Left lung (tissue), 10 donors: ENCODE results near the gene CD59. TPM values are rescaled to one million over a fixed set of nuclear protein-coding genes. Genes with fewer than 3 reads are reported as not detected.

Source experiments
- ATAC-seq: fragments of 200-7000 bp; cut with Tn5 transposase; one replicate; pipeline ENCODE4 v1.9.1; 2020; ENCODE audit warnings: moderate library complexity
- DNase-seq, 4 donors: peaks; one replicate each; pipeline ENCODE4 v3.0.0-alpha.2; 2013 to 2020
- H3K27ac ChIP-seq, 2 donors: fragments of 200-600 bp; sonication (generic) in 1 of 2; one replicate each; pipeline versions ENCODE4 v1.5.0 to v1.8.0; 2020 to 2021
- H3K27me3 ChIP-seq, 2 donors: fragments of 200-600 bp; sonication (generic) in 1 of 2; one replicate each; pipeline versions ENCODE4 v1.5.0 to v1.8.0; 2020 to 2021
- H3K36me3 ChIP-seq, 2 donors: fragments of 200-600 bp; sonication (generic) in 1 of 2; one replicate each; pipeline versions ENCODE4 v1.5.0 to v1.8.0; 2020 to 2021
- H3K4me1 ChIP-seq, 2 donors: fragments of 200-600 bp; one replicate each; pipeline ENCODE4 v1.8.0; 2021
- H3K4me3 ChIP-seq, 2 donors: fragments of 200-600 bp; sonication (generic) in 1 of 2; one replicate each; pipeline versions ENCODE4 v1.5.0 to v1.8.0; 2020 to 2021; ENCODE audit warnings: mild to moderate bottlenecking in 1 of 2
- H3K9me3 ChIP-seq, 2 donors: fragments of 200-600 bp; sonication (generic) in 1 of 2; one replicate each; pipeline versions ENCODE4 v1.5.0 to v1.8.0; 2020 to 2021
- CTCF ChIP-seq, 2 donors: fragments of 200-600 bp; sonication (generic) in 1 of 2; IDR thresholded peaks; one replicate each; pipeline versions ENCODE4 v1.5.0 to v1.8.0; 2021; ENCODE audit warnings: antibody characterized with exemption in 2 of 2
- intact Hi-C, 2 donors: fragments of 100-400 bp; cut with DNase I; formaldehyde crosslinking; loops; one replicate each; pipeline versions ENCODE4 v1.11.2 to v1.14.2; 2022
- polyA plus RNA-seq, 6 donors: library from polyadenylated mRNA; unstranded; fragments of 120-200 nt; gene quantifications; one replicate each; pipeline ENCODE4 v1.2.1, GENCODE V29; 2013; ENCODE audit not compliant: insufficient read length in 6 of 6
- total RNA-seq, 2 donors: library from RNA; stranded (reverse); fragmentation: NEBNext Ultra II Directional; extraction: Animal tissue kit (Norgen Biotek cat#: 25700); gene quantifications; one replicate each; pipeline ENCODE4 v1.2.1, GENCODE V29; 2021
- donor health status: DM: no; HTN: yes; CAD: no.
- donor health status: DM: no; HTN: no; CAD: no.

CD59 gene
- total and polyA plus RNA-seq, 8 donors: 190 to 1,244 (median 226) TPM

GRCh38 chr11:33751878-33752277, 15.7 kb upstream of the CD59 start:
- Histone ChIP-seq H3K36me3 (peaks cover 0 to 93% of the 10 kb centered on the region in 2 donors), H3K4me3 (no peak overlapping the region), H3K27ac (no peak overlapping the region), H3K27me3 (no peaks in the 10 kb centered on the region), H3K4me1 (peaks cover 0 to 3% of the 10 kb centered on the region in 2 donors), H3K9me3 (no peaks in the 10 kb centered on the region)
- DNase-seq: no peak
- no peak for TF ChIP-seq CTCF (IDR thresholded peaks at IDR 0.05)
- ATAC-seq: no peak
- intact Hi-C loops: no loop called here

- Histone ChIP-seq H3K4me3 (no peak overlapping the region), H3K9me3 (no peaks in the 10 kb centered on the region), H3K4me1 (peaks cover 0 to 3% of the 10 kb centered on the region in 2 donors), H3K27me3 (no peaks in the 10 kb centered on the region), H3K36me3 (peaks cover 0 to 87% of the 10 kb centered on the region in 2 donors), H3K27ac (no peak overlapping the region)
- ATAC-seq (peak; percentile 43), DNase-seq (peak in 2 of 4 donors; percentile 78 to 80)
- TF ChIP-seq CTCF (IDR thresholded peaks at IDR 0.05): no peak
- intact Hi-C loops: no loop called here
Observed at GRCh38 chr11:33747979-33748378, 11.8 kb upstream of the CD59 start.

- H3K36me3 ChIP-seq: peaks cover 0 to 47% of the 10 kb centered on the region in 2 donors
- no peak for TF ChIP-seq CTCF (IDR thresholded peaks at IDR 0.05)
- H3K27ac ChIP-seq: no peak overlapping the region
- ATAC-seq (no peak), DNase-seq (no peak)
- no peaks in the 10 kb centered on the region for H3K9me3 ChIP-seq
- H3K27me3 ChIP-seq: no peaks in the 10 kb centered on the region
- intact Hi-C loops: loop anchor here in 1 of 2 donors (5.0 kb wide), 1 partner anchor 381 kb away; no protein-coding TSS in a partner anchor
- no peak overlapping the region for H3K4me3 ChIP-seq
- H3K4me1 ChIP-seq: peaks cover 0 to 3% of the 10 kb centered on the region in 2 donors
Observed at GRCh38 chr11:33743291-33743690, 7.1 kb upstream of the CD59 start.

- H3K27ac ChIP-seq: no peak overlapping the region
- no peaks in the 10 kb centered on the region for H3K27me3 ChIP-seq
- peak; percentile 48 to 50 for TF ChIP-seq CTCF (IDR thresholded peaks at IDR 0.05)
- ATAC-seq (peak; percentile 70), DNase-seq (peak in 1 of 4 donors; percentile 29)
- H3K9me3 ChIP-seq: no peaks in the 10 kb centered on the region
- no peaks in the 10 kb centered on the region for H3K4me1 ChIP-seq
- H3K36me3 ChIP-seq: peaks cover 0 to 41% of the 10 kb centered on the region in 2 donors
- intact Hi-C loops: loop anchor here in 1 of 2 donors (5.0 kb wide), 1 partner anchor 380 kb away; no protein-coding TSS in a partner anchor
- H3K4me3 ChIP-seq: no peak overlapping the region
Observed at GRCh38 chr11:33742249-33742851, 6.1 kb upstream of the CD59 start.

- Histone ChIP-seq H3K27ac (no peak overlapping the region), H3K4me1 (peaks cover 2% of the 10 kb centered on the region in 2 donors), H3K36me3 (peaks cover 0 to 35% of the 10 kb centered on the region in 2 donors), H3K4me3 (no peak overlapping the region), H3K27me3 (no peaks in the 10 kb centered on the region), H3K9me3 (no peaks in the 10 kb centered on the region)
- no peak for TF ChIP-seq CTCF (IDR thresholded peaks at IDR 0.05)
- ATAC-seq: no peak
- intact Hi-C loops: loop anchor here in 1 of 2 donors (5.0 kb wide), 1 partner anchor 380 kb away; no protein-coding TSS in a partner anchor
- no peak for DNase-seq
Observed at GRCh38 chr11:33741806-33742205, 5.6 kb upstream of the CD59 start.
